ENCODE results near the gene NT5E.

Gene NT5E

DNA sequence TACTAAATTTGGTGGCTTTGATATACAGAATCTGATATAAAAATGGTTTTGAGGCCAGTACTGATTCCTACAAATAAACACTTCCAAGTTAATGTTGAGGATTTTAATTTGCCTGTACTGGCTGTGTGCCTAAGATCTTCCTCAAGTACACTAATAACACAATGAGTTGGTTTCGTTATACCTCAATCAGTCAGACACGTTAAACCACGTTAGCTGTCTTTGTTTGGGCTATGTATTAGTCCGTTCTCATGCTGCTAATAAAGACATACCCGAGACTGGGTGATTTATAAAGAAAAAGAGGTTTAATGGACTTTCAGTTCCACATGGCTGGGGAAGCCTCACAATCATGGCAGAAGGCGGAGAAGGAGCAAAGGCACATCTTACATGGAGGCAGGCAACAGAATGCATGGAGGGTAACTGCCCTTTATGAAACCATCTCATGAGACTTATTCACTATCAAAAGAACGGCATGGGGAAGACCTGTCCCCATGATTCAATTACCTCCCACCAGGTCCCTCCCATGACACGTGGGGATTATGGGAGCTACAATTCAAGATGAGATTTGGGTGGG, 46.2 kb downstream of the NT5E start:
- no peaks in the 10 kb centered on the region for H3K4me1 ChIP-seq
- H2AFZ ChIP-seq = no peak overlapping the region
- no peak overlapping the region for H3K4me3 ChIP-seq (ENCODE audit: low read depth, low read length)
- H3K9me3 ChIP-seq (ENCODE audit: control insufficient read depth, low read length) = no peaks in the 10 kb centered on the region
- H3K36me3 ChIP-seq (ENCODE audit: control insufficient read depth, insufficient read depth, low read length) = no peaks in the 10 kb centered on the region
- H3K4me2 ChIP-seq (ENCODE audit: low read length) = no peak overlapping the region
- TF ChIP-seq, protein P1, sequence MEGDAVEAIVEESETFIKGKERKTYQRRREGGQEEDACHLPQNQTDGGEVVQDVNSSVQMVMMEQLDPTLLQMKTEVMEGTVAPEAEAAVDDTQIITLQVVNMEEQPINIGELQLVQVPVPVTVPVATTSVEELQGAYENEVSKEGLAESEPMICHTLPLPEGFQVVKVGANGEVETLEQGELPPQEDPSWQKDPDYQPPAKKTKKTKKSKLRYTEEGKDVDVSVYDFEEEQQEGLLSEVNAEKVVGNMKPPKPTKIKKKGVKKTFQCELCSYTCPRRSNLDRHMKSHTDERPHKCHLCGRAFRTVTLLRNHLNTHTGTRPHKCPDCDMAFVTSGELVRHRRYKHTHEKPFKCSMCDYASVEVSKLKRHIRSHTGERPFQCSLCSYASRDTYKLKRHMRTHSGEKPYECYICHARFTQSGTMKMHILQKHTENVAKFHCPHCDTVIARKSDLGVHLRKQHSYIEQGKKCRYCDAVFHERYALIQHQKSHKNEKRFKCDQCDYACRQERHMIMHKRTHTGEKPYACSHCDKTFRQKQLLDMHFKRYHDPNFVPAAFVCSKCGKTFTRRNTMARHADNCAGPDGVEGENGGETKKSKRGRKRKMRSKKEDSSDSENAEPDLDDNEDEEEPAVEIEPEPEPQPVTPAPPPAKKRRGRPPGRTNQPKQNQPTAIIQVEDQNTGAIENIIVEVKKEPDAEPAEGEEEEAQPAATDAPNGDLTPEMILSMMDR (IDR thresholded peaks at IDR 0.05) = no peak
- H3K9ac ChIP-seq = no peak overlapping the region
- H3K27me3 ChIP-seq (ENCODE audit: control insufficient read depth, insufficient read depth, low read length) = no peaks in the 10 kb centered on the region
- H3K79me2 ChIP-seq = no peaks in the 10 kb centered on the region
- H3K27ac ChIP-seq = no peak overlapping the region

DNA sequence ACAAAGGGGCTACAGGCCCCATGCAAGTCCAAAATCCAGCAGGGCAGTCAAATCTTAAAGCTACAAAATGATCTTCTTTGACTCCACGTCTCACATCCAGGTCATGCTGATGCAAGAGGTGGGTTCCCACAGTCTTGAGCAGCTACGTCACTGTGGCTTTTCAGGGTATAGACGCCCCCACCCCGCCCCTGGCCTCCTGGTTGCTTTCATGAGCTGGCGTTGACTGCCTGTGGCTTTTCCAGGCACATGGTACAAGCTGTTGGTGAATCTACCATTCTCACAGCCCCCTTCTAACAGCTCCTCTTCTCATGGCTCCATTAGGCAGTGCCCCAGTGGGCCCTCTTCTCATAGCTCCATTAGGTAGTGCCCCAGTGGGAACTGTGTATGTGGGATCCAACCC, 47.0 kb downstream of the NT5E start:
- no peak overlapping the region for H3K4me2 ChIP-seq (ENCODE audit: low read length)
- no peaks in the 10 kb centered on the region for H3K4me1 ChIP-seq
- TF ChIP-seq, protein P1 (IDR thresholded peaks at IDR 0.05) = no peak
- H3K27me3 ChIP-seq (ENCODE audit: control insufficient read depth, insufficient read depth, low read length) = no peaks in the 10 kb centered on the region
- H3K27ac ChIP-seq = no peak overlapping the region
- no peaks in the 10 kb centered on the region for H3K9me3 ChIP-seq (ENCODE audit: control insufficient read depth, low read length)
- no peaks in the 10 kb centered on the region for H3K79me2 ChIP-seq
- no peak overlapping the region for H3K4me3 ChIP-seq (ENCODE audit: low read depth, low read length)
- H3K9ac ChIP-seq = no peak overlapping the region
- no peaks in the 10 kb centered on the region for H3K36me3 ChIP-seq (ENCODE audit: control insufficient read depth, insufficient read depth, low read length)
- H2AFZ ChIP-seq = no peak overlapping the region

DNA sequence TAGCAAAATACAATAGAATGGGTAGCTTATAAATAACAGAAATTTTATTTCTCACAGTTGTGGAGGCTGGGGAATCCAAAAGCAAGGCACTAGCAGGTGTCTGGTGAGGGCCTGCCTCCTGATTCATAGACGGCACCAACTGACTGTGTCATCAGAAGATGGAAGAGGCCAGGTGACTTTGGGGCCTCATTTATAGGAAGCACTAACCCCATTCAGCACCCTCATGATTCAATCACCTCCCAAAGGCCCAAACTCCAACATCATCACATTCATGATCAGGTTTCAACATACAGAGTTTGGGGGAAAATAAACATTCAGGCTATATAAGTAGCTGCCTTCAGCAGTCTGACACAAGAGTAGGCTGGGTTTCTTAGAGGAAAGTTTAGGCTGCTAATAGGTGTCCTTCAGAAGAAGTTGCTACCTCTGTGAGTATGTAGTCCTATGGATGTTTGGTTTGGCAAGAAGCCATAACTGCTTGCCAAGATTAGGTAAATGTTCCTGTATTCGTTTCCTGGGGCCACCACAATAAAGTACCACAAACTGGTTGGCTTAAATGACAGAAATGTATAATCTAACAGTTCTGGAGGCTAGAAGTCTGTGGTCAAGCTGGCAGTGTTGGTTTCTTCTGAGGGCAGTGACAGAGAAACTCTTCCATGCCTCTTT, 48.8 kb downstream of the NT5E start:
- H3K36me3 ChIP-seq (ENCODE audit: control insufficient read depth, insufficient read depth, low read length) = no peaks in the 10 kb centered on the region
- TF ChIP-seq, protein P1 (IDR thresholded peaks at IDR 0.05) = no peak
- H3K27me3 ChIP-seq (ENCODE audit: control insufficient read depth, insufficient read depth, low read length) = no peaks in the 10 kb centered on the region
- H3K9ac ChIP-seq = no peak overlapping the region
- no peaks in the 10 kb centered on the region for H3K79me2 ChIP-seq
- no peaks in the 10 kb centered on the region for H3K9me3 ChIP-seq (ENCODE audit: control insufficient read depth, low read length)
- no peak overlapping the region for H2AFZ ChIP-seq
- H3K4me1 ChIP-seq = no peaks in the 10 kb centered on the region
- no peak overlapping the region for H3K27ac ChIP-seq
- no peak overlapping the region for H3K4me3 ChIP-seq (ENCODE audit: low read depth, low read length)
- no peak overlapping the region for H3K4me2 ChIP-seq (ENCODE audit: low read length)

DNA sequence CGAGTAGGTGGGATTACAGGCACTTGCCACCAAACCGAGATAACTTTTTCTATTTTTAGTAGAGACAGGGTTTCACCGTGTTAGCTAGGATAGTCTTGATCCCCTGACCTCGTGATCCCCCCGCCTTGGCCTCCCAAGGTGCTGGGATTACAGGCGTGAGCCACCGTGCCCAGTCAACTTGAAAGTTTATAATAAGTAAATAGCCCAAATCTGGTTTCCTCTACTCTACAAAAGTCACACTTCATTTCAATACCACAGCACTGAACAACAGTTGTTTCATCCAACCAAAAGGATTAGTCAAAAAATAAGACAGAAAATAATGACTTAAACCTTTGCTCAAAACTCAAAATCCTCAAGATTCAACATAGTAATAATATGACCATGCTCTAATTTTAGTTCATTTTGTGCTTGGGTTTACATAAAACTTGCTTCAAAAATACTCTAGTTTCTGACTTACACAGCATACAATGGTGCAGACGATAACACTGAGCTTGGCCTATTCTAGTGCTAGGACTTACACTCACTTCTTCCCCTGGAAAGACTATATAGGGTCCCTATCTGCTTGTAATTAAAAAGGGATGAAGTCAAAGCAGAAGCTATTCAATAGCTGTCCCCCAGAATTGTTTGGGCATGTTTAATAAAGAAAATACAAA, 56.7 kb downstream of the NT5E start:
- Histone ChIP-seq H3K27ac (no peak overlapping the region), H2AFZ (no peak overlapping the region), H3K36me3 (ENCODE audit: control insufficient read depth, insufficient read depth, low read length) (no peaks in the 10 kb centered on the region), H3K79me2 (no peaks in the 10 kb centered on the region), H3K9me3 (ENCODE audit: control insufficient read depth, low read length) (no peaks in the 10 kb centered on the region), H3K4me3 (ENCODE audit: low read depth, low read length) (no peak overlapping the region), H3K4me1 (no peaks in the 10 kb centered on the region), H3K27me3 (ENCODE audit: control insufficient read depth, insufficient read depth, low read length) (no peaks in the 10 kb centered on the region), H3K4me2 (ENCODE audit: low read length) (no peak overlapping the region), H3K9ac (no peak overlapping the region)
- TF ChIP-seq, protein P1 (IDR thresholded peaks at IDR 0.05) = no peak

Measured in parathyroid adenoma (tissue), 2 donors.